Fibroblast of lung (primary cell): ENCODE data around the gene SFTPA2. TPM values are rescaled to one million over a fixed set of nuclear protein-coding genes. Genes with fewer than 3 reads are reported as not detected.
"Not testable (repeated sequence)": the region's sequence is repeated elsewhere in the genome, so short reads cannot be mapped to it uniquely, and the experiment has no call there.

Source experiments
- DNase-seq, 2 donors: peaks; one replicate each; pipeline versions ENCODE4 v3.0.0 to v3.0.0-alpha.2; 2010; ENCODE audit warnings: low read depth in 2 of 2
- H2AFZ ChIP-seq: 2 replicates; pipeline ENCODE4 v1.5.1; 2012; ENCODE audit warnings: low read length, control low read depth, inconsistent platforms
- H3K27ac ChIP-seq: 2 replicates; pipeline ENCODE4 v1.5.1; 2011; ENCODE audit warnings: low read length, control low read depth; ENCODE audit not compliant: insufficient read depth
- H3K27me3 ChIP-seq: 2 replicates; pipeline ENCODE4 v1.5.1; 2011; ENCODE audit warnings: mild to moderate bottlenecking, low read length; ENCODE audit not compliant: control insufficient read depth, insufficient read depth
- H3K36me3 ChIP-seq: 2 replicates; pipeline ENCODE4 v1.5.1; 2011; ENCODE audit warnings: low read length; ENCODE audit not compliant: control insufficient read depth, insufficient read depth
- H3K4me1 ChIP-seq: 2 replicates; pipeline ENCODE4 v1.5.1; 2011; ENCODE audit warnings: low read length; ENCODE audit not compliant: control insufficient read depth, insufficient read depth; ENCODE audit errors: extremely low read depth
- H3K4me2 ChIP-seq: 2 replicates; pipeline ENCODE4 v1.5.1; 2011; ENCODE audit warnings: low read length, control low read depth; ENCODE audit not compliant: insufficient read depth; ENCODE audit errors: extremely low read depth
- H3K4me3 ChIP-seq, 4 experiments: fragments of 200-600 bp in 1 of 4; sonication (generic) in 1 of 4; replicated peaks in 1 of 4; 2 replicates each; pipeline ENCODE4 v1.5.1; 2011 to 2016; ENCODE audit warnings: low read length in 4 of 4, low read depth in 3 of 4, mild to moderate bottlenecking in 3 of 4, control low read depth in 2 of 4, inconsistent platforms in 1 of 4, mixed read lengths in 1 of 4; ENCODE audit not compliant: insufficient read depth in 1 of 4; ENCODE audit errors: control extremely low read depth in 1 of 4
- H3K79me2 ChIP-seq: 2 replicates; pipeline ENCODE4 v1.5.1; 2012; ENCODE audit warnings: mild to moderate bottlenecking, low read length, inconsistent platforms; ENCODE audit not compliant: control insufficient read depth, insufficient read depth
- H3K9ac ChIP-seq: 2 replicates; pipeline ENCODE4 v1.5.1; 2011; ENCODE audit warnings: mild to moderate bottlenecking, low read length, control low read depth; ENCODE audit not compliant: insufficient read depth
- H3K9me3 ChIP-seq: 2 replicates; pipeline ENCODE4 v1.5.1; 2012; ENCODE audit warnings: low read depth, low read length; ENCODE audit not compliant: control insufficient read depth, insufficient read depth
- H4K20me1 ChIP-seq: 2 replicates; pipeline ENCODE4 v1.5.1; 2011; ENCODE audit warnings: low read length; ENCODE audit not compliant: control insufficient read depth, insufficient read depth; ENCODE audit errors: extremely low read depth
- CTCF ChIP-seq, 2 donors: IDR thresholded peaks in 1 of 2; conservative IDR thresholded peaks in 1 of 2; 1 replicate in 1 of 2; 2 replicates in 1 of 2; pipeline ENCODE4 v1.5.1; 2011 to 2012; ENCODE audit warnings: low read length in 2 of 2, control low read depth in 1 of 2, inconsistent platforms in 1 of 2, low read depth in 1 of 2, mild to moderate bottlenecking in 1 of 2
- EZH2 ChIP-seq: IDR thresholded peaks from 2 replicates; pipeline ENCODE4 v1.5.1; 2012; ENCODE audit warnings: low read length, control low read depth, mild to moderate bottlenecking; ENCODE audit errors: missing control alignments
- polyA plus RNA-seq, 2 donors: library from polyadenylated mRNA; depleted of rRNA in 1 of 2; stranded (reverse) in 1 of 2; unstranded in 1 of 2; fragments of >200 nt; gene quantifications; 2 replicates each; pipeline ENCODE4 v1.2.1, GENCODE V29; 2011 to 2012; ENCODE audit warnings: missing spikeins in 1 of 2
- total RNA-seq: library from RNA; depleted of rRNA; stranded (reverse); fragments of >200 nt; gene quantifications from 2 replicates; pipeline ENCODE4 v1.2.1, GENCODE V29; 2014

The SFTPA2 gene
- total and polyA plus RNA-seq, 2 donors (not counting 1 experiment from before 2014, with no cell fraction given) = not detected

GRCh38 chr10:79559726-79560125 is 481 bp downstream of the SFTPA2 start:
- no peaks in the 10 kb centered on the region for H4K20me1 ChIP-seq
- no peaks in the 10 kb centered on the region for H3K9me3 ChIP-seq
- peak in 1 of 2 donors; percentile 22 for DNase-seq
- no peak for TF ChIP-seq CTCF (conservative IDR thresholded peaks at IDR 0.05 in 1 of 2, IDR thresholded peaks at IDR 0.05 in 1 of 2; ENCODE audit: low read depth in 1 of 2, low read length in 2 of 2)
- no peak for TF ChIP-seq EZH2
- H3K27me3 ChIP-seq = no peaks in the 10 kb centered on the region
- H3K4me3 ChIP-seq = no peak overlapping the region
- no peak overlapping the region for H3K9ac ChIP-seq
- H3K79me2 ChIP-seq = no peaks in the 10 kb centered on the region
- no peak overlapping the region for H3K27ac ChIP-seq
- H3K36me3 ChIP-seq = no peaks in the 10 kb centered on the region
- H3K4me1 ChIP-seq = no peaks in the 10 kb centered on the region
- H3K4me2 ChIP-seq = no peak overlapping the region
- H2AFZ ChIP-seq = no peak overlapping the region

- H4K20me1 ChIP-seq, H3K4me1 ChIP-seq, H3K9ac ChIP-seq, H3K27ac ChIP-seq, H3K27me3 ChIP-seq, DNase-seq, H3K4me3 ChIP-seq, H3K36me3 ChIP-seq, H3K4me2 ChIP-seq, H3K9me3 ChIP-seq, H3K79me2 ChIP-seq, H2AFZ ChIP-seq: not testable (repeated sequence)
Measured at GRCh38 chr10:79556961-79557360, 3.2 kb downstream of the SFTPA2 start.

- Histone ChIP-seq H4K20me1 (no peaks in the 10 kb centered on the region), H3K9me3 (no peaks in the 10 kb centered on the region), H3K36me3 (no peaks in the 10 kb centered on the region), H3K27me3 (peaks cover 3% of the 10 kb centered on the region), H3K4me2 (no peak overlapping the region), H3K9ac (no peak overlapping the region), H2AFZ (no peak overlapping the region), H3K79me2 (no peaks in the 10 kb centered on the region), H3K4me1 (no peaks in the 10 kb centered on the region), H3K4me3 (no peak overlapping the region), H3K27ac (no peak overlapping the region)
- TF ChIP-seq EZH2 = no peak
- TF ChIP-seq CTCF (conservative IDR thresholded peaks at IDR 0.05 in 1 of 2, IDR thresholded peaks at IDR 0.05 in 1 of 2; ENCODE audit: low read depth in 1 of 2, low read length in 2 of 2) = no peak
- DNase-seq = no peak
Measured at GRCh38 chr10:79555354-79556309, 4.6 kb downstream of the SFTPA2 start.
